Uterus (tissue), 4 donors: ENCODE data around the gene SFXN5. TPM values are rescaled to one million over a fixed set of nuclear protein-coding genes. Genes with fewer than 3 reads are reported as not detected.
A peak's percentile ranks its signal among the peaks of the same experiment; 100 is the strongest.

ENCODE experiments used
- DNase-seq, 2 donors: peaks; one replicate each; pipeline ENCODE4 v3.0.0-alpha.2; 2019 to 2020
- H3K27ac ChIP-seq, 2 donors: fragments of 200-600 bp; sonication (generic); 1 replicate in 1 of 2; 2 replicates in 1 of 2; pipeline ENCODE4 v1.5.1; 2016 to 2018
- H3K27me3 ChIP-seq, 2 donors: fragments of 200-600 bp; sonication (generic); one replicate each; pipeline ENCODE4 v1.5.1; 2018 to 2019; ENCODE audit warnings: control low read depth in 1 of 2
- H3K36me3 ChIP-seq, 2 donors: fragments of 200-600 bp; sonication (generic); one replicate each; pipeline ENCODE4 v1.5.1; 2019; ENCODE audit warnings: control low read depth in 1 of 2
- H3K4me1 ChIP-seq, 2 donors: fragments of 200-600 bp; sonication (generic); one replicate each; pipeline ENCODE4 v1.5.1; 2018 to 2019; ENCODE audit warnings: control low read depth in 1 of 2
- H3K4me3 ChIP-seq, 2 donors: fragments of 200-600 bp; sonication (generic); 1 replicate in 1 of 2; 2 replicates in 1 of 2; pipeline ENCODE4 v1.5.1; 2018 to 2019; ENCODE audit warnings: mild to moderate bottlenecking in 1 of 2
- H3K9me3 ChIP-seq, 2 donors: fragments of 200-600 bp; sonication (generic); one replicate each; pipeline ENCODE4 v1.5.1; 2019; ENCODE audit warnings: control low read depth in 1 of 2
- POLR2A ChIP-seq, 2 donors: fragments of 450-650 bp; IDR thresholded peaks; one replicate each; pipeline ENCODE4 v1.6.1; 2016; ENCODE audit warnings: antibody characterized with exemption in 2 of 2, mild to moderate bottlenecking in 1 of 2, moderate library complexity in 1 of 2
- intact Hi-C: fragments of 100-400 bp; cut with DNase I; formaldehyde crosslinking; loops from one replicate; pipeline ENCODE4 v1.15.1; 2023; ENCODE audit warnings: low total_unique reads
- total RNA-seq, 4 donors: library from RNA; depleted of rRNA in 3 of 4; stranded (reverse); fragments of >200 nt in 3 of 4; gene quantifications; one replicate each; pipeline versions ENCODE4 v1.1.0 to v1.2.4, GENCODE V29; 2014 to 2023
- TF ChIP-seq, protein P1 (sequence below), 4 experiments: fragments of 200-600 bp in 2 of 4; fragments of 450-650 bp in 2 of 4; sonication (generic) in 2 of 4; IDR thresholded peaks; one replicate each; pipeline ENCODE4 v1.5.1; 2016 to 2019; ENCODE audit warnings: antibody characterized with exemption in 4 of 4, mild to moderate bottlenecking in 2 of 4, moderate library complexity in 1 of 4
- donor health status: DM: yes; HTN: yes; CAD: no.

SFXN5 gene
- total RNA-seq, 4 donors from 2014 or later: 2.1 to 16.0 (median 10.6) TPM

DNA sequence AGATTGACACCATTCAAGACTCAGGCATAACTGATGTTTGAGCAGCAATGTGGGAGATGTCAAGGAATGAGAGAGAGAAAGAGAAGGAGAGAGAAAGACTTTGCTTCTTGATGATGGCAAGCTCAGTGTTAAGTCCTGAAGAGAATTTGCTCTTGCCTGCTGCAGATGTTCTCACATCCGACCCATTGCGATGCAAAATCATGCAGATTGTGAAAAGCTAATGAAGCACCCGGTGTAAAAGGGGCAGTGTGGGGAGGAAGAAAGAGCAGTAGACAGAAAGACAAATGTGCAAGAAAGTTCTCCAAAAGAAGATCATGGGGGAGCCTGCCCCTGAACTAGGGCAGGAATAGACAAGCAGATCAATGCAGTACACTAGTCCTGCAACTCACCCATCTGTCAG is 96.5 kb downstream of the SFXN5 start:
- DNase-seq: no peak
- no peak overlapping the region for H3K4me3 ChIP-seq
- TF ChIP-seq, protein P1, sequence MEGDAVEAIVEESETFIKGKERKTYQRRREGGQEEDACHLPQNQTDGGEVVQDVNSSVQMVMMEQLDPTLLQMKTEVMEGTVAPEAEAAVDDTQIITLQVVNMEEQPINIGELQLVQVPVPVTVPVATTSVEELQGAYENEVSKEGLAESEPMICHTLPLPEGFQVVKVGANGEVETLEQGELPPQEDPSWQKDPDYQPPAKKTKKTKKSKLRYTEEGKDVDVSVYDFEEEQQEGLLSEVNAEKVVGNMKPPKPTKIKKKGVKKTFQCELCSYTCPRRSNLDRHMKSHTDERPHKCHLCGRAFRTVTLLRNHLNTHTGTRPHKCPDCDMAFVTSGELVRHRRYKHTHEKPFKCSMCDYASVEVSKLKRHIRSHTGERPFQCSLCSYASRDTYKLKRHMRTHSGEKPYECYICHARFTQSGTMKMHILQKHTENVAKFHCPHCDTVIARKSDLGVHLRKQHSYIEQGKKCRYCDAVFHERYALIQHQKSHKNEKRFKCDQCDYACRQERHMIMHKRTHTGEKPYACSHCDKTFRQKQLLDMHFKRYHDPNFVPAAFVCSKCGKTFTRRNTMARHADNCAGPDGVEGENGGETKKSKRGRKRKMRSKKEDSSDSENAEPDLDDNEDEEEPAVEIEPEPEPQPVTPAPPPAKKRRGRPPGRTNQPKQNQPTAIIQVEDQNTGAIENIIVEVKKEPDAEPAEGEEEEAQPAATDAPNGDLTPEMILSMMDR (IDR thresholded peaks at IDR 0.05): no peak
- TF ChIP-seq POLR2A (IDR thresholded peaks at IDR 0.05): no peak
- no peaks in the 10 kb centered on the region for H3K4me1 ChIP-seq
- no peaks in the 10 kb centered on the region for H3K9me3 ChIP-seq
- no peaks in the 10 kb centered on the region for H3K36me3 ChIP-seq
- intact Hi-C loops: no loop called here
- no peaks in the 10 kb centered on the region for H3K27me3 ChIP-seq
- no peak overlapping the region for H3K27ac ChIP-seq

GRCh38 chr2:72974436-72974754 is 97.1 kb downstream of the SFXN5 start:
- no peaks in the 10 kb centered on the region for H3K27me3 ChIP-seq
- no peak overlapping the region for H3K27ac ChIP-seq
- no peaks in the 10 kb centered on the region for H3K9me3 ChIP-seq
- intact Hi-C loops: no loop called here
- no peaks in the 10 kb centered on the region for H3K36me3 ChIP-seq
- no peak overlapping the region for H3K4me3 ChIP-seq
- DNase-seq: no peak
- TF ChIP-seq POLR2A (IDR thresholded peaks at IDR 0.05): no peak
- TF ChIP-seq, protein P1 (IDR thresholded peaks at IDR 0.05): no peak
- H3K4me1 ChIP-seq: no peaks in the 10 kb centered on the region

DNA sequence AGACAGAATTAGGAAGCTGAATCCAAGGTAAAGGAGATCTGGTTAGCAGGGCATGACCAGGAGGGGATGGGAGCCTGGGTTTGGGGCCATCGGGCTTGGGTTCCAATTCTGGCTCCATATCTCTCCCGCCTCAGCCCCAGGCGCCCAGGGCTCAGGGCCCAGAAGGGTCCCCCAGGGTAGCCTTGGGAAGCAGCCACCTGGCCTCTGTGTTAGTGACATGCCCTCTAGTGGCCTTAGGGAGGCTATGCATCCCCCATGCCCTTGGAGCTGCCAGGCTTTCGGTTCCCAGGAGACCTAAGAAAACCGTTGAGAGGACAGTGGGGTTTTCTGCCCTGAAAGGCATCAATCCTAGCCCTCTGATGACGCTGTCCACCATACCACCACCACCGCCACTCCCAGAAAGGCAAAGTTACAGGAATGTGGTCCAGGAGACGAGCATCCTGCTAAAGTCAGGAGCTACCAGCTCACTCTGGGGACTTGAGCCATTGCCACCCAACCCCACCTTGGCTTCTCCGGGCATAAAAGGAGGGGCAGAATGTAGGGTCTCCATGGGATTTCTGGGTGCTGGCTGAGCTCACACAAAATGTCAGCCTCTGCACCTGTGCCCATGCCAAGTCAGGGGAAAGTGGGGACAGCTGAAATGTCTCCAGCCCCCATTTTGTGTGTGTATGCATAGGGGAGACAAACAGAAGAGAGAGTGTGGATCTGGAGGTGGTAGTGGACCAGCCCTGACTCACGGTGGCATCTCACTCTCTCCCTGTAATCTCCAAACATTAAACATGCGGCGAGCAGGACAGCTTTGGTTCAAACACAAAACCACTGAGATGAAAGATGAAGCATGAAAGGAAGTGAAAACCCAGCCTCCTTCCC is 97.7 kb downstream of the SFXN5 start:
- TF ChIP-seq, protein P1 (IDR thresholded peaks at IDR 0.05): peak in 3 of 4 experiments; percentile 17 to 46 (median 36)
- TF ChIP-seq POLR2A (IDR thresholded peaks at IDR 0.05): no peak
- intact Hi-C loops: no loop called here

DNA sequence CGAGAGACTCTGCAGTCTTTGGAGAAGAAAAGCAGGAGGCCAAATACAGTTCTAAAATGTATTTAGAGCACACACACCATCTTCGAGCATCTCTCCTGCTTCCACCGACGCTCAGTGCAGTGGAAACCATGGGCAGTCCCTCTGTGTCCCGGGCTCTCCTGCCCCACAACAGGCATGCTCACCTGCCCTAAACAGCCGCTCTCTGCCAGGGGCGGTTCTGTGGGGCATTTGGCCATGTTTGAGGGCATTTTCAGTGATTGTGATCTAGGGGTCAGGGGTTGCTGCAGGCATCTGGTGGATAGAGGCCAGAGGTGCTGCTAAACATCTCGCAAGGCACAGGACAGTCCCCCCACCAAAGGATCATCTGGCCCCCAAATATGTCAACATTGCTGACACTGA is 98.4 kb downstream of the SFXN5 start:
- TF ChIP-seq, protein P1 (IDR thresholded peaks at IDR 0.05): no peak
- TF ChIP-seq POLR2A (IDR thresholded peaks at IDR 0.05): no peak
- Histone ChIP-seq H3K27me3 (no peaks in the 10 kb centered on the region), H3K4me3 (no peak overlapping the region), H3K27ac (no peak overlapping the region), H3K4me1 (no peaks in the 10 kb centered on the region), H3K36me3 (no peaks in the 10 kb centered on the region), H3K9me3 (no peaks in the 10 kb centered on the region)
- intact Hi-C loops: no loop called here
- DNase-seq: no peak

More for the DNA sequence above, 97.7 kb downstream of the SFXN5 start:
- Histone ChIP-seq H3K36me3 (no peaks in the 10 kb centered on the region), H3K27ac (no peak overlapping the region), H3K9me3 (no peaks in the 10 kb centered on the region), H3K4me1 (no peaks in the 10 kb centered on the region), H3K27me3 (no peaks in the 10 kb centered on the region), H3K4me3 (no peak overlapping the region)
- no peak for DNase-seq

- no peak overlapping the region for H3K27ac ChIP-seq
- H3K36me3 ChIP-seq: no peaks in the 10 kb centered on the region
- TF ChIP-seq, protein P1 (IDR thresholded peaks at IDR 0.05): no peak
- no peak for TF ChIP-seq POLR2A (IDR thresholded peaks at IDR 0.05)
- H3K9me3 ChIP-seq: no peaks in the 10 kb centered on the region
- no peaks in the 10 kb centered on the region for H3K27me3 ChIP-seq
- H3K4me3 ChIP-seq: no peak overlapping the region
- no peaks in the 10 kb centered on the region for H3K4me1 ChIP-seq
- intact Hi-C loops: no loop called here
- DNase-seq: no peak
These were observed 99.0 kb downstream of the SFXN5 start for GRCh38 chr2:72972352-72973136.
